ENCODE measurements around the gene EIF3K. TPM values are rescaled to one million over a fixed set of nuclear protein-coding genes. Genes with fewer than 3 reads are reported as not detected.

EIF3K gene
- total and polyA plus RNA-seq, 10 of the 15 experiments (the other 5 are each of a cell fraction or from before 2014, with no cell fraction given): 330 to 927 (median 436) TPM

DNA sequence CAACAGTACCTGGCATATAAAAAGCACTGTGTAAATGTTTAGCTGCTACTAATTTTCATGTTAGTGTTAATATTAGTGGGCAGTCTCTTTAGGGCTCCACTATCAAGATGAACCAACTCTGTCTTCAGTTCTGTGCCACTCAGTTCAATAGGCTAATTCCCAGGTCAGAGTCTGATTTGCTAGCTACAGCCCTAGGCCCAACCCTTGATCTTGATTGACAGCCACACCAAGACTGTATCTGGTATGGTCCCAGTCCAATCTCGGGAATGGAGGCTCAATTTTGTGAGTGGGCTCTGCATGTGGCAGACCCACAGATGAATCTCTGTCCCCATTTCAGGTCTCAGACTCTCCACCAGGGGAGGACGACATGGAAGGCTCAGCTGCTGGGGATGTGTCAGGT, 47.3 kb upstream of the EIF3K start (continued):
- TF ChIP-seq, protein P1, sequence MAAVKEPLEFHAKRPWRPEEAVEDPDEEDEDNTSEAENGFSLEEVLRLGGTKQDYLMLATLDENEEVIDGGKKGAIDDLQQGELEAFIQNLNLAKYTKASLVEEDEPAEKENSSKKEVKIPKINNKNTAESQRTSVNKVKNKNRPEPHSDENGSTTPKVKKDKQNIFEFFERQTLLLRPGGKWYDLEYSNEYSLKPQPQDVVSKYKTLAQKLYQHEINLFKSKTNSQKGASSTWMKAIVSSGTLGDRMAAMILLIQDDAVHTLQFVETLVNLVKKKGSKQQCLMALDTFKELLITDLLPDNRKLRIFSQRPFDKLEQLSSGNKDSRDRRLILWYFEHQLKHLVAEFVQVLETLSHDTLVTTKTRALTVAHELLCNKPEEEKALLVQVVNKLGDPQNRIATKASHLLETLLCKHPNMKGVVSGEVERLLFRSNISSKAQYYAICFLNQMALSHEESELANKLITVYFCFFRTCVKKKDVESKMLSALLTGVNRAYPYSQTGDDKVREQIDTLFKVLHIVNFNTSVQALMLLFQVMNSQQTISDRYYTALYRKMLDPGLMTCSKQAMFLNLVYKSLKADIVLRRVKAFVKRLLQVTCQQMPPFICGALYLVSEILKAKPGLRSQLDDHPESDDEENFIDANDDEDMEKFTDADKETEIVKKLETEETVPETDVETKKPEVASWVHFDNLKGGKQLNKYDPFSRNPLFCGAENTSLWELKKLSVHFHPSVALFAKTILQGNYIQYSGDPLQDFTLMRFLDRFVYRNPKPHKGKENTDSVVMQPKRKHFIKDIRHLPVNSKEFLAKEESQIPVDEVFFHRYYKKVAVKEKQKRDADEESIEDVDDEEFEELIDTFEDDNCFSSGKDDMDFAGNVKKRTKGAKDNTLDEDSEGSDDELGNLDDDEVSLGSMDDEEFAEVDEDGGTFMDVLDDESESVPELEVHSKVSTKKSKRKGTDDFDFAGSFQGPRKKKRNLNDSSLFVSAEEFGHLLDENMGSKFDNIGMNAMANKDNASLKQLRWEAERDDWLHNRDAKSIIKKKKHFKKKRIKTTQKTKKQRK (IDR thresholded peaks at IDR 0.05; ENCODE audit: low read depth, low read length): no peak
- TF ChIP-seq HCFC1 (IDR thresholded peaks at IDR 0.05; ENCODE audit: low read length) (no peak), MTA3 (IDR thresholded peaks at IDR 0.05; ENCODE audit: borderline replicate concordance, low read length) (no peak)

DNA sequence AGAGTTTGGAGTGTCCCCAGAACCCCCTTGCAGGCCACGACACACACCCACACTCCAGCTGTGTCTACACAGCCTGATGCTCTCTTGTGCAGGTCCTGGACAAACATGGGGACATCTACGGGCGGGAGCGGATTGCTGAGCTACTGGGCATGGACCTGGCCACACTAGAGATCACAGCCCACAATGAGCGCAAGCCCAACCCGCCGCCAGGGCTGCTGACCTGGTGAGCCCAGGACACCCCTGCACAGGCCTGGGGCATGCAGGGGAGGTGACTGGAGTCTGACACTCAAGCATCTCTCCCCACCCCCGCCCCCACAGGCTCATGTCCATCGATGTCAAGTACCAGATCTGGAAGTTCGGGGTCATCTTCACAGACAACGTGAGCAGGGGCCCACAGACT, 41.2 kb upstream of the EIF3K start:
- no peaks in the 10 kb centered on the region for H3K79me2 ChIP-seq (ENCODE audit: control insufficient read depth, insufficient read depth, low read length)
- no peak for ATAC-seq
- BruUV-seq (replicated peaks): no TSS peak
- POLR2A ChIA-PET: no interaction called here
- H3K36me3 ChIP-seq (ENCODE audit: control insufficient read depth in 2 of 2, insufficient read depth in 2 of 2, low read length in 1 of 2): no peaks in the 10 kb centered on the region
- H3K4me3 ChIP-seq: no peak overlapping the region
- H3K27ac ChIP-seq (ENCODE audit: control insufficient read depth, insufficient read depth): no peak overlapping the region
- DNase-seq (ENCODE audit: low read depth, low spot score): no peak
- H3K4me1 ChIP-seq (ENCODE audit: control insufficient read depth, insufficient read depth, low read length): no peaks in the 10 kb centered on the region
- no peaks in the 10 kb centered on the region for H3K9me3 ChIP-seq (replicated peaks; ENCODE audit: control insufficient read depth, insufficient read depth, low read length)
- H3K9ac ChIP-seq (ENCODE audit: control insufficient read depth, insufficient read depth, low read length): no peak overlapping the region
- H3K4me2 ChIP-seq (ENCODE audit: control insufficient read depth, insufficient read depth): no peak overlapping the region
- intact Hi-C loops (cut with micrococcal nuclease; ENCODE audit: unreplicated experiment): no loop called here
- SMC1A ChIA-PET (ENCODE audit: uncharacterized antibody, unreplicated experiment): interaction anchor here (1.6 kb wide), 1 partner anchor 8 kb away, joined by 3 read pairs; no protein-coding TSS in a partner anchor
- no peak overlapping the region for H2AFZ ChIP-seq (ENCODE audit: control insufficient read depth, low read depth, low read length)
- WGBS (ENCODE audit: insufficient coverage, insufficient replicate concordance, low lambda C conversion rate, missing lambda C conversion rate): 70% methylated on average over 11 of the region's 11 CpGs
- in situ Hi-C loops (cut with MboI): no loop called here
- no peaks in the 10 kb centered on the region for H4K20me1 ChIP-seq (ENCODE audit: control insufficient read depth, insufficient read depth)
- H3K27me3 ChIP-seq (replicated peaks in 1 of 2; ENCODE audit: control insufficient read depth in 2 of 2, insufficient read depth in 2 of 2, low read length in 1 of 2): no peaks in the 10 kb centered on the region; a peak in 1 of 4 replicates
- RAD21 ChIA-PET (ENCODE audit: unreplicated experiment): interaction anchor here (0.6 kb wide), 1 partner anchor 175 kb away, joined by 3 read pairs; the partner anchor contains the start of gene FAM98C
- CTCF ChIA-PET: interaction anchor here (1.7 kb wide), 1 partner anchor 57 kb away, joined by 4 read pairs; no protein-coding TSS in a partner anchor
- FAIRE-seq: no peak
- TF ChIP-seq, protein P2, sequence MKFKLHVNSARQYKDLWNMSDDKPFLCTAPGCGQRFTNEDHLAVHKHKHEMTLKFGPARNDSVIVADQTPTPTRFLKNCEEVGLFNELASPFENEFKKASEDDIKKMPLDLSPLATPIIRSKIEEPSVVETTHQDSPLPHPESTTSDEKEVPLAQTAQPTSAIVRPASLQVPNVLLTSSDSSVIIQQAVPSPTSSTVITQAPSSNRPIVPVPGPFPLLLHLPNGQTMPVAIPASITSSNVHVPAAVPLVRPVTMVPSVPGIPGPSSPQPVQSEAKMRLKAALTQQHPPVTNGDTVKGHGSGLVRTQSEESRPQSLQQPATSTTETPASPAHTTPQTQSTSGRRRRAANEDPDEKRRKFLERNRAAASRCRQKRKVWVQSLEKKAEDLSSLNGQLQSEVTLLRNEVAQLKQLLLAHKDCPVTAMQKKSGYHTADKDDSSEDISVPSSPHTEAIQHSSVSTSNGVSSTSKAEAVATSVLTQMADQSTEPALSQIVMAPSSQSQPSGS (IDR thresholded peaks at IDR 0.05; ENCODE audit: low read length): no peak
- TF ChIP-seq, protein P3, sequence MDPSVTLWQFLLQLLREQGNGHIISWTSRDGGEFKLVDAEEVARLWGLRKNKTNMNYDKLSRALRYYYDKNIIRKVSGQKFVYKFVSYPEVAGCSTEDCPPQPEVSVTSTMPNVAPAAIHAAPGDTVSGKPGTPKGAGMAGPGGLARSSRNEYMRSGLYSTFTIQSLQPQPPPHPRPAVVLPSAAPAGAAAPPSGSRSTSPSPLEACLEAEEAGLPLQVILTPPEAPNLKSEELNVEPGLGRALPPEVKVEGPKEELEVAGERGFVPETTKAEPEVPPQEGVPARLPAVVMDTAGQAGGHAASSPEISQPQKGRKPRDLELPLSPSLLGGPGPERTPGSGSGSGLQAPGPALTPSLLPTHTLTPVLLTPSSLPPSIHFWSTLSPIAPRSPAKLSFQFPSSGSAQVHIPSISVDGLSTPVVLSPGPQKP (IDR thresholded peaks at IDR 0.05; ENCODE audit: low read depth, low read length): no peak
- no peak for TF ChIP-seq GATAD2B (conservative IDR thresholded peaks at IDR 0.05; ENCODE audit: low read depth)
- no peak for TF ChIP-seq CEBPB (IDR thresholded peaks at IDR 0.05; ENCODE audit: borderline replicate concordance in 1 of 2, low read depth in 2 of 2, low read length in 2 of 2)
- no peak for TF ChIP-seq NFYA (IDR thresholded peaks at IDR 0.05; ENCODE audit: borderline replicate concordance, low read depth, low read length)
- no peak for TF ChIP-seq ASH2L (IDR thresholded peaks at IDR 0.05; ENCODE audit: borderline replicate concordance, low read depth)
- no peak for TF ChIP-seq NFXL1 (IDR thresholded peaks at IDR 0.05; ENCODE audit: borderline replicate concordance)
- TF ChIP-seq, protein P1 (IDR thresholded peaks at IDR 0.05; ENCODE audit: low read depth, low read length): no peak
- no peak for TF ChIP-seq ZNF384 (IDR thresholded peaks at IDR 0.05; ENCODE audit: borderline replicate concordance, low read depth, low read length)
- no peak for TF ChIP-seq ZNF207 (IDR thresholded peaks at IDR 0.05; ENCODE audit: borderline replicate concordance)

All from GM12878 (cell line).